Endodermal cell (in vitro differentiated cells): ENCODE measurements around the gene GXYLT2. TPM values are rescaled to one million over a fixed set of nuclear protein-coding genes. Genes with fewer than 3 reads are reported as not detected.
A peak's percentile ranks its signal among the peaks of the same experiment; 100 is the strongest.

ENCODE experiments used
- DNase-seq: peaks from one replicate; pipeline ENCODE4 v3.0.0-alpha.2; 2017
- H3K27ac ChIP-seq: 2 replicates; pipeline ENCODE4 v1.5.1; 2013; ENCODE audit warnings: mild to moderate bottlenecking, low read depth, low read length, moderate library complexity
- H3K27me3 ChIP-seq: 2 replicates; pipeline ENCODE4 v1.6.1; 2013; ENCODE audit warnings: mild to moderate bottlenecking, low read length, moderate library complexity; ENCODE audit not compliant: insufficient read depth, control insufficient read depth, poor library complexity, severe bottlenecking
- H3K36me3 ChIP-seq: 2 replicates; pipeline ENCODE4 v1.7.0; 2013; ENCODE audit warnings: mild to moderate bottlenecking, low read length, moderate library complexity; ENCODE audit not compliant: control insufficient read depth, insufficient read depth
- H3K4me1 ChIP-seq: one replicate; pipeline ENCODE4 v1.7.0; 2013; ENCODE audit warnings: low read length; ENCODE audit not compliant: control insufficient read depth, insufficient read depth
- H3K4me3 ChIP-seq: 2 replicates; pipeline ENCODE4 v1.5.1; 2013; ENCODE audit warnings: mild to moderate bottlenecking, low read length, moderate library complexity
- H3K9ac ChIP-seq: 2 replicates; pipeline ENCODE4 v1.6.1; 2013; ENCODE audit warnings: mild to moderate bottlenecking, low read length, moderate library complexity; ENCODE audit not compliant: poor library complexity, severe bottlenecking; ENCODE audit errors: extremely low read depth
- H3K9me3 ChIP-seq: 2 replicates; pipeline ENCODE4 v1.6.1; 2013; ENCODE audit warnings: mild to moderate bottlenecking, low read length, moderate library complexity; ENCODE audit not compliant: control insufficient read depth
- H3K27ac Mint-ChIP-seq: 2 replicates; pipeline ENCODE4 v1.8.0; 2020; ENCODE audit warnings: mixed read lengths
- H3K27me3 Mint-ChIP-seq: 2 replicates; pipeline ENCODE4 v1.8.0; 2021; ENCODE audit warnings: mild to moderate bottlenecking, mixed read lengths; ENCODE audit not compliant: insufficient read depth
- H3K36me3 Mint-ChIP-seq: 2 replicates; pipeline ENCODE4 v1.8.0; 2020; ENCODE audit warnings: low read depth, mixed read lengths
- H3K4me1 Mint-ChIP-seq: 2 replicates; pipeline ENCODE4 v1.8.0; 2020; ENCODE audit warnings: mixed read lengths
- H3K4me3 Mint-ChIP-seq: 2 replicates; pipeline ENCODE4 v1.8.0; 2020; ENCODE audit warnings: mild to moderate bottlenecking, moderate library complexity, mixed read lengths
- H3K9me3 Mint-ChIP-seq: 2 replicates; pipeline ENCODE4 v1.8.0; 2020; ENCODE audit warnings: mild to moderate bottlenecking, mixed read lengths
- CTCF ChIP-seq: fragments of 200-600 bp; sonication (generic); conservative IDR thresholded peaks from 2 replicates; pipeline ENCODE4 v1.5.0; 2021; ENCODE audit warnings: antibody characterized with exemption, mild to moderate bottlenecking
- WGBS, 2 experiments: methylation state at CpG; one replicate each; pipeline versions ENCODE4 v1.1.5 to v1.1.7; 2013; ENCODE audit warnings: missing lambda C conversion rate in 2 of 2, mixed read lengths in 1 of 2; ENCODE audit not compliant: insufficient coverage in 1 of 2, insufficient read length in 1 of 2; 5-methylcytosine and 5-hydroxymethylcytosine counted together
- long read RNA-seq, 4 experiments: library from polyadenylated mRNA in 2 of 4; library from RNA in 1 of 4; library from capped mRNA in 1 of 4; stranded (forward) in 3 of 4; unstranded in 1 of 4; transcript quantifications; one replicate each; pipeline ENCODE4 v2.0.0, GENCODE V29; 2020 to 2021; ENCODE audit warnings: inconsistent platforms in 1 of 4
- polyA plus RNA-seq, 2 experiments: library from polyadenylated mRNA; stranded (reverse); fragments of 50-300 nt; gene quantifications; one replicate each; pipeline ENCODE4 v1.2.3, GENCODE V29; 2013
- total RNA-seq, 2 donors: library from RNA; stranded (reverse); fragmentation: NEBNext Ultra II Directional in 1 of 2; extraction: Animal tissue kit (Norgen Biotek cat#: 25700) in 1 of 2; gene quantifications; 2 replicates in 1 of 2; 3 replicates in 1 of 2; pipeline ENCODE4 v1.2.1, GENCODE V29; 2021

GXYLT2 gene, protein sequence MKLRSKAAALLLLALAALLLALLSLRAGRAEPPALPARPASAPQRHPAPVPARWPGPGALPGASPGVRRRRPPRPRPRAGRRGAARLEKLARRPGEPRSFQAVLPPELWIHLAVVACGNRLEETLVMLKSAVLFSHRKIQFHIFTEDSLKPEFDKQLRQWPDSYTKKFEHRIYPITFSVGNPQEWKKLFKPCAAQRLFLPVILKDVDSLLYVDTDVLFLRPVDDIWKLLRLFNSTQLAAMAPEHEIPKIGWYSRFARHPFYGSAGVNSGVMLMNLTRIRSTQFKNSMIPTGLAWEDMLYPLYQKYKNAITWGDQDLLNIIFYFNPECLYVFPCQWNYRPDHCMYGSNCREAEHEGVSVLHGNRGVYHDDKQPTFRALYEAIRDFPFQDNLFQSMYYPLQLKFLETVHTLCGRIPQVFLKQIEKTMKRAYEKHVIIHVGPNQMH
- total RNA-seq, result 10 to 100 TPM in 1 of 2 donors, 1 to 10 TPM in 1; 7.0 to 14.3 TPM
- 3.6 TPM for polyA plus RNA-seq (2013, experiment 1 of 2)
- polyA plus RNA-seq (2013, experiment 2 of 2), result 3.3 TPM
- long read RNA-seq, experiment 1, partial matches to known transcripts, result 0 of 4 reads
- long read RNA-seq, experiment 1, other reads (novel, unspliced or antisense), result 3 of 4 reads
- long read RNA-seq, experiment 2, transcript GXYLT2-201 (7 exons, 3,260 nt), result major isoform, 5 of 11 reads
- long read RNA-seq, experiment 2, partial matches to known transcripts, result 2 of 11 reads
- long read RNA-seq, experiment 2, other reads (novel, unspliced or antisense), result 4 of 11 reads
- long read RNA-seq, experiment 3, partial matches to known transcripts, result 1 of 1 reads
- long read RNA-seq, experiment 3, other reads (novel, unspliced or antisense), result 0 of 1 reads
- long read RNA-seq, experiment 4, partial matches to known transcripts, result 0 of 1 reads
- long read RNA-seq, experiment 4, other reads (novel, unspliced or antisense), result 1 of 1 reads

GRCh38 chr3:72887705-72888545 lies at the start of gene GXYLT2:
Gene GXYLT2 (plus strand): TSS chr3:72888046. CDS start chr3:72888234, 188 bp downstream.
- Histone ChIP-seq H3K36me3 (no peaks in the 10 kb centered on the region), H3K27ac (no peak within 1 kb of the TSS), H3K4me3 (peak within 1 kb of the TSS; percentile 88), H3K4me1 (no peaks in the 10 kb centered on the region), H3K27me3 (peaks cover 4% of the 10 kb centered on the region), H3K9me3 (peaks cover 6% of the 10 kb centered on the region), H3K9ac (peak within 1 kb of the TSS; percentile 12)
- WGBS, 2 experiments, result 0 to 1% methylated on average over 19 to 96 of the region's 96 CpGs
- Mint-ChIP-seq H3K27ac (no peak within 1 kb of the TSS), H3K36me3 (no peaks in the 10 kb centered on the region), H3K4me3 (peak within 1 kb of the TSS; percentile 62), H3K4me1 (peaks cover 19% of the 10 kb centered on the region), H3K9me3 (peaks cover 5% of the 10 kb centered on the region), H3K27me3 (peaks cover 25% of the 10 kb centered on the region)
- DNase-seq, result peak; percentile 91
- TF ChIP-seq CTCF, result no peak

- Histone ChIP-seq H3K36me3 (peaks cover 58% of the 10 kb centered on the region), H3K9ac (no peak overlapping the region), H3K9me3 (peaks cover 9% of the 10 kb centered on the region), H3K27ac (no peak overlapping the region), H3K4me1 (no peaks in the 10 kb centered on the region), H3K4me3 (no peak overlapping the region), H3K27me3 (no peaks in the 10 kb centered on the region)
- no peak for DNase-seq
- Mint-ChIP-seq H3K36me3 (peaks cover 50% of the 10 kb centered on the region), H3K9me3 (peaks cover 12% of the 10 kb centered on the region), H3K4me1 (no peaks in the 10 kb centered on the region), H3K27ac (no peak overlapping the region), H3K27me3 (no peaks in the 10 kb centered on the region), H3K4me3 (no peak overlapping the region)
- 95 to 100% methylated on average over 3 of the region's 3 CpGs for WGBS, 2 experiments
- TF ChIP-seq CTCF, result no peak
Measured at GRCh38 chr3:72839057-72839456, 48.8 kb upstream of the GXYLT2 start.
